ENCODE data around the gene TXNL4A.
A peak's percentile ranks its signal among the peaks of the same experiment; 100 is the strongest.

TXNL4A gene

DNA sequence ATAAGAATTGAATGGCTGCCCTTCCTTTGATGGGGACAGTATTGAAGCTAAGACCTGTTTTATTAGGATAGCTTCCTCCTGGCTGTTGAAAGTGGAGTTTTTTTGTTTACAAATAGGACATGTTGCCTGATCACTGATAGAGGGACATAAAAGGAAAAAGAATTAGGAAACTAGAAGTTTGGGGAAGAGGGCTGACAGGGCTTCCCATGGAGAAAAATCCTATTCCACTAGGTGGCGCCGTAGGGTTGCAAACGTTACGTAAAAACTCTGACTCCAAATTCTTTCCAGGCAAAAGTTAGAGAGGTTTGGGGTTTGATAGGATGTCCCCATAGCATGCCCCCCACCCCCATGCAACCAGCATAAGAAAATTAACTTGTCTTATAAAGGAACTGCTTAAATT lies 34.8 kb upstream of the TXNL4A start:
- ChIA-PET CTCF (interaction anchor here (0.6 to 1.0 kb wide), 9 partner anchors 12 to 723 kb away, joined by 3 to 5 read pairs (median 3); no protein-coding TSS in a partner anchor), POLR2A (interaction anchor here (1.3 kb wide), 1 partner anchor 11 kb away, joined by 4 read pairs; the partner anchor contains the start of gene RBFA)

DNA sequence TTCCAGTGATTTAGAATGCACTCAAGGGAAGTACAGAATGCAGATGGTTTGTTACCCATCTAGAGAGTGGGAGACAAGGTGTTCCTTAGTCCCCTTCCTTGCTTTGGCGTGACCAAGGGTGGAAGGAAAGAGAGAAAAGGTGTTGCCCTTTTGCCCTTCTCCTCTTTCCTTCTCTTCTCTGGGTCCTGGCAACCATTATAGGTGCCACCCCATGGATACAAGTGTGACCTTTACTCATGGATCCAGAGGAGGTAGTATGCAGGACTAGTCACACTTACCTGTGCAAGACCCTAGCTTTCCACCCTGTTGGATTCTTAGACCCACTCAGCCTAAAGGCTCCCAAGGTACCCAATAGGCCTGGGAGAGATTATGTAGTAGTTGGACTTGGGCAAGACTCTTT lies 34.2 kb upstream of the TXNL4A start:
- POLR2A ChIA-PET, result interaction anchor here (1.3 kb wide), 1 partner anchor 11 kb away, joined by 4 read pairs; the partner anchor contains the start of gene RBFA
- CTCF ChIA-PET, result interaction anchor here (0.6 to 1.0 kb wide), 10 partner anchors 11 to 723 kb away, joined by 3 to 5 read pairs (median 3); no protein-coding TSS in a partner anchor
- no peaks in the 10 kb centered on the region for H3K9me3 ChIP-seq (ENCODE audit: control insufficient read depth, insufficient read depth, low read depth, low read length)
- H3K36me3 ChIP-seq (ENCODE audit: control insufficient read depth in 2 of 2, insufficient read depth in 1 of 2, low read length in 2 of 2), result no peaks in the 10 kb centered on the region
- no peak overlapping the region for H3K27ac ChIP-seq (ENCODE audit: extremely low read depth, low read depth, low read length)
- H3K4me3 ChIP-seq (ENCODE audit: low read depth, low read length), result no peak overlapping the region
- no peaks in the 10 kb centered on the region for H3K4me1 ChIP-seq (ENCODE audit: control insufficient read depth, insufficient read depth, low read length)
- TF ChIP-seq YY2 (tag by site-specific recombination; IDR thresholded peaks at IDR 0.05), result no peak
- TF ChIP-seq ZSCAN30 (tag by site-specific recombination; IDR thresholded peaks at IDR 0.05), result peak; percentile 55; the same call in 1 of the 2 replicates
- TF ChIP-seq GFI1B (tag by site-specific recombination; IDR thresholded peaks at IDR 0.05), result no peak
- TF ChIP-seq PRDM1 (tag by site-specific recombination; IDR thresholded peaks at IDR 0.05), result no peak
- TF ChIP-seq, protein P1, sequence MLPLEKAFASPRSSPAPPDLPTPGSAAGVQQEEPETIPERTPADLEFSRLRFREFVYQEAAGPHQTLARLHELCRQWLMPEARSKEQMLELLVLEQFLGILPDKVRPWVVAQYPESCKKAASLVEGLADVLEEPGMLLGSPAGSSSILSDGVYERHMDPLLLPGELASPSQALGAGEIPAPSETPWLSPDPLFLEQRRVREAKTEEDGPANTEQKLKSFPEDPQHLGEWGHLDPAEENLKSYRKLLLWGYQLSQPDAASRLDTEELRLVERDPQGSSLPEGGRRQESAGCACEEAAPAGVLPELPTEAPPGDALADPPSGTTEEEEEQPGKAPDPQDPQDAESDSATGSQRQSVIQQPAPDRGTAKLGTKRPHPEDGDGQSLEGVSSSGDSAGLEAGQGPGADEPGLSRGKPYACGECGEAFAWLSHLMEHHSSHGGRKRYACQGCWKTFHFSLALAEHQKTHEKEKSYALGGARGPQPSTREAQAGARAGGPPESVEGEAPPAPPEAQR (tag by site-specific recombination; IDR thresholded peaks at IDR 0.05), result 0 out of 2 replicates have a peak, but pooled peaks have one; percentile 21
- no peak for TF ChIP-seq ZFHX2 (tag by site-specific recombination; conservative IDR thresholded peaks at IDR 0.05)
- peak; percentile 56; the same call in 1 of the 2 replicates for TF ChIP-seq ZNF155 (tag by site-specific recombination; IDR thresholded peaks at IDR 0.05)
- no peak for TF ChIP-seq ZNF335 (tag by site-specific recombination; conservative IDR thresholded peaks at IDR 0.05)
- no peak for TF ChIP-seq KLF10 (tag by site-specific recombination; IDR thresholded peaks at IDR 0.05)
- no peak for TF ChIP-seq ZNF416 (tag by site-specific recombination; IDR thresholded peaks at IDR 0.05)
- TF ChIP-seq ZNF2 (tag by site-specific recombination; IDR thresholded peaks at IDR 0.05), result peak; percentile 26; the same call in 1 of the 2 replicates
- no peak for TF ChIP-seq SCRT1 (tag by site-specific recombination; IDR thresholded peaks at IDR 0.05; ENCODE audit: borderline replicate concordance)
- TF ChIP-seq HOXD13 (CRISPR knock-in tag; IDR thresholded peaks at IDR 0.05; ENCODE audit: borderline replicate concordance), result no peak
- TF ChIP-seq ZNF473 (tag by site-specific recombination; IDR thresholded peaks at IDR 0.05), result no peak
- TF ChIP-seq ZNF830 (tag by site-specific recombination; IDR thresholded peaks at IDR 0.05; ENCODE audit: low read depth), result no peak
- TF ChIP-seq, protein P2, sequence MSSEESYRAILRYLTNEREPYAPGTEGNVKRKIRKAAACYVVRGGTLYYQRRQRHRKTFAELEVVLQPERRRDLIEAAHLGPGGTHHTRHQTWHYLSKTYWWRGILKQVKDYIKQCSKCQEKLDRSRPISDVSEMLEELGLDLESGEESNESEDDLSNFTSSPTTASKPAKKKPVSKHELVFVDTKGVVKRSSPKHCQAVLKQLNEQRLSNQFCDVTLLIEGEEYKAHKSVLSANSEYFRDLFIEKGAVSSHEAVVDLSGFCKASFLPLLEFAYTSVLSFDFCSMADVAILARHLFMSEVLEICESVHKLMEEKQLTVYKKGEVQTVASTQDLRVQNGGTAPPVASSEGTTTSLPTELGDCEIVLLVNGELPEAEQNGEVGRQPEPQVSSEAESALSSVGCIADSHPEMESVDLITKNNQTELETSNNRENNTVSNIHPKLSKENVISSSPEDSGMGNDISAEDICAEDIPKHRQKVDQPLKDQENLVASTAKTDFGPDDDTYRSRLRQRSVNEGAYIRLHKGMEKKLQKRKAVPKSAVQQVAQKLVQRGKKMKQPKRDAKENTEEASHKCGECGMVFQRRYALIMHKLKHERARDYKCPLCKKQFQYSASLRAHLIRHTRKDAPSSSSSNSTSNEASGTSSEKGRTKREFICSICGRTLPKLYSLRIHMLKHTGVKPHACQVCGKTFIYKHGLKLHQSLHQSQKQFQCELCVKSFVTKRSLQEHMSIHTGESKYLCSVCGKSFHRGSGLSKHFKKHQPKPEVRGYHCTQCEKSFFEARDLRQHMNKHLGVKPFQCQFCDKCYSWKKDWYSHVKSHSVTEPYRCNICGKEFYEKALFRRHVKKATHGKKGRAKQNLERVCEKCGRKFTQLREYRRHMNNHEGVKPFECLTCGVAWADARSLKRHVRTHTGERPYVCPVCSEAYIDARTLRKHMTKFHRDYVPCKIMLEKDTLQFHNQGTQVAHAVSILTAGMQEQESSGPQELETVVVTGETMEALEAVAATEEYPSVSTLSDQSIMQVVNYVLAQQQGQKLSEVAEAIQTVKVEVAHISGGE (tag by site-specific recombination; conservative IDR thresholded peaks at IDR 0.05; ENCODE audit: low read depth), result no peak
- TF ChIP-seq ZNF785 (tag by site-specific recombination; IDR thresholded peaks at IDR 0.05), result no peak
- TF ChIP-seq ZNF311 (tag by site-specific recombination; IDR thresholded peaks at IDR 0.05; ENCODE audit: borderline replicate concordance), result peak; percentile 62; the same call in 1 of the 2 replicates
- no peak for TF ChIP-seq ZNF10 (tag by site-specific recombination; IDR thresholded peaks at IDR 0.05)
- no peak for TF ChIP-seq ZNF658 (tag by site-specific recombination; IDR thresholded peaks at IDR 0.05)
- TF ChIP-seq, protein P3, sequence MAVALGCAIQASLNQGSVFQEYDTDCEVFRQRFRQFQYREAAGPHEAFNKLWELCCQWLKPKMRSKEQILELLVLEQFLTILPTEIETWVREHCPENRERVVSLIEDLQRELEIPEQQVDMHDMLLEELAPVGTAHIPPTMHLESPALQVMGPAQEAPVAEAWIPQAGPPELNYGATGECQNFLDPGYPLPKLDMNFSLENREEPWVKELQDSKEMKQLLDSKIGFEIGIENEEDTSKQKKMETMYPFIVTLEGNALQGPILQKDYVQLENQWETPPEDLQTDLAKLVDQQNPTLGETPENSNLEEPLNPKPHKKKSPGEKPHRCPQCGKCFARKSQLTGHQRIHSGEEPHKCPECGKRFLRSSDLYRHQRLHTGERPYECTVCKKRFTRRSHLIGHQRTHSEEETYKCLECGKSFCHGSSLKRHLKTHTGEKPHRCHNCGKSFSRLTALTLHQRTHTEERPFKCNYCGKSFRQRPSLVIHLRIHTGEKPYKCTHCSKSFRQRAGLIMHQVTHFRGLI (tag by site-specific recombination; IDR thresholded peaks at IDR 0.05), result no peak
- TF ChIP-seq ZNF138 (tag by site-specific recombination; IDR thresholded peaks at IDR 0.05; ENCODE audit: borderline replicate concordance), result no peak
- TF ChIP-seq ZNF23 (tag by site-specific recombination; IDR thresholded peaks at IDR 0.05; ENCODE audit: borderline replicate concordance), result no peak
- TF ChIP-seq ZNF324 (tag by site-specific recombination; IDR thresholded peaks at IDR 0.05), result peak; percentile 83
- TF ChIP-seq SCRT2 (tag by site-specific recombination; IDR thresholded peaks at IDR 0.05), result no peak
- TF ChIP-seq ZNF707 (tag by site-specific recombination; IDR thresholded peaks at IDR 0.05), result no peak
- no peak for TF ChIP-seq GLI4 (tag by site-specific recombination; IDR thresholded peaks at IDR 0.05)
- TF ChIP-seq ZNF202 (tag by site-specific recombination; IDR thresholded peaks at IDR 0.05; ENCODE audit: borderline replicate concordance), result no peak
- no peak for TF ChIP-seq ZNF394 (tag by site-specific recombination; IDR thresholded peaks at IDR 0.05; ENCODE audit: borderline replicate concordance)
- no peak for TF ChIP-seq IKZF3 (tag by site-specific recombination; IDR thresholded peaks at IDR 0.05)

More for the DNA sequence above, 34.8 kb upstream of the TXNL4A start:
- H3K4me3 ChIP-seq (ENCODE audit: low read depth, low read length), result no peak overlapping the region
- TF ChIP-seq ZNF654 (tag by site-specific recombination; IDR thresholded peaks at IDR 0.05; ENCODE audit: low read depth) (peak; percentile 49; the same call in 1 of the 2 replicates), ZNF843 (tag by site-specific recombination; IDR thresholded peaks at IDR 0.05) (no peak)
- no peaks in the 10 kb centered on the region for H3K36me3 ChIP-seq (ENCODE audit: control insufficient read depth in 2 of 2, insufficient read depth in 1 of 2, low read length in 2 of 2)
- no peaks in the 10 kb centered on the region for H3K9me3 ChIP-seq (ENCODE audit: control insufficient read depth, insufficient read depth, low read depth, low read length)
- H3K27ac ChIP-seq (ENCODE audit: extremely low read depth, low read depth, low read length), result no peak overlapping the region
- H3K4me1 ChIP-seq (ENCODE audit: control insufficient read depth, insufficient read depth, low read length), result no peaks in the 10 kb centered on the region

Data from HEK293 (cell line).